Activated naive CD8-positive, alpha-beta T cell treated with anti-CD3 and anti-CD28 coated beads for 36 hours (primary cell): Measurements from ENCODE around the gene SESN3. TPM values are rescaled to one million over a fixed set of nuclear protein-coding genes. Genes with fewer than 3 reads are reported as not detected.
"Not testable (repeated sequence)": the region's sequence is repeated elsewhere in the genome, so short reads cannot be mapped to it uniquely, and the experiment has no call there.

Experiments used
- DNase-seq: peaks from one replicate; pipeline ENCODE4 v3.0.0; 2021
- H3K27ac Mint-ChIP-seq: one replicate; pipeline ENCODE4 v1.8.0; 2022; ENCODE audit warnings: mild to moderate bottlenecking, moderate library complexity, mixed read lengths
- H3K27me3 Mint-ChIP-seq: one replicate; pipeline ENCODE4 v1.8.0; 2022; ENCODE audit warnings: mild to moderate bottlenecking, mixed read lengths
- H3K36me3 Mint-ChIP-seq: one replicate; pipeline ENCODE4 v1.8.0; 2021; ENCODE audit warnings: mild to moderate bottlenecking, mixed read lengths
- H3K4me1 Mint-ChIP-seq: one replicate; pipeline ENCODE4 v1.8.0; 2021; ENCODE audit warnings: mixed read lengths
- H3K4me3 Mint-ChIP-seq: one replicate; pipeline ENCODE4 v1.8.0; 2022; ENCODE audit warnings: mild to moderate bottlenecking, moderate library complexity, mixed read lengths
- H3K9me3 Mint-ChIP-seq: one replicate; pipeline ENCODE4 v1.8.0; 2022; ENCODE audit warnings: mixed read lengths
- total RNA-seq, 2 experiments: library from RNA; stranded (reverse); gene quantifications; one replicate each; pipeline ENCODE4 v1.2.3, GENCODE V29; 2021

SESN3 gene
- total RNA-seq, 2 experiments from 2014 or later: 16.2 to 16.4 TPM

DNA sequence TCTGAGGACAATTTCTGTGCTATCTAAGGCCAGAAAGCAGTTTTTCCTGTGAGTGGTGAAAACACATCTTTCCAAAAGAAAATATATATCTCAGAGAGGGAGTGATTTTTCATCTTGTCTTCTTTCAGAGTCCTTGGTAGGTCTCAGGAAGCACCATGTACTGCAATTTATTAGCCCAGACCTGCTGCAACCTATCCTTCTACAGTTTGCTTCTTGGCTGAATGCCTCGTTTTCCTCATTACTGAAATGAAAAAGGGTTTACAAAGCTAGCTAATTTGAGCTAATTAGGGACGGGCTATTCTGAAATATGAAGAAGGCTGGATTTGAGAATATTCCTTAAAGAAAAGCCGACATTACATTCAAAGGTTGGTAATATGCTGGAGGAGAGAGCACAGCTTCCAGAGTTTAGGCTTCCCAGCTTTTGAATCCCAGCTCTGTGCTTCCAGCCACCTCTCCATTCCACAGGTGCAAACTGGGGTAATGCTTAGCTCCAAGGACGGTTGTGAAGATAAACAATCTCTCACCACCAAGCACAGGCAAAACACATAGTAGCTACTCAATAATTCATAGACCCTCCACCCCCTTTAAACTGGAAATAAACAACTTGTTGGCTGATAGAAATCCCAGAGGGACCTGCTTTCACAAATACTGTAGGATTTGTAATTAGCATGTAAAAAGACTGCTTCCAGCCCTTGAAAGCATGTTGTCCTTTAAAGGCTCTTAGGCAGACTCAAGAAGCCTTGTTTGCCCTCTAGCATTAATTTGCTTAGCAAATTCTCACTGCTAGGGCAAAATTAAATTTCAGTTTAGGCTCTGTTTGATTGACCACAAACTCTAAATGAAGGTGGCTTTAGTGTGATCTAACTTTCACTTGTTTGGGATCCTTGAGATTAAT is 24.5 kb upstream of the SESN3 start:
- no peaks in the 10 kb centered on the region for H3K27me3 Mint-ChIP-seq

GRCh38 chr11:95254716-95255115 is 23.7 kb upstream of the SESN3 start:
- Mint-ChIP-seq H3K9me3 (no peaks in the 10 kb centered on the region), H3K4me1 (peaks cover 30% of the 10 kb centered on the region), H3K27me3 (no peaks in the 10 kb centered on the region), H3K27ac (no peak overlapping the region), H3K4me3 (no peak overlapping the region), H3K36me3 (peaks cover 2% of the 10 kb centered on the region)
- no peak for DNase-seq

More for the DNA sequence above, 24.5 kb upstream of the SESN3 start:
- peaks cover 2% of the 10 kb centered on the region for H3K36me3 Mint-ChIP-seq
- no peaks in the 10 kb centered on the region for H3K9me3 Mint-ChIP-seq
- H3K27ac Mint-ChIP-seq: peak overlapping the region; percentile 35
- no peak overlapping the region for H3K4me3 Mint-ChIP-seq
- no peak for DNase-seq
- H3K4me1 Mint-ChIP-seq: peaks cover 30% of the 10 kb centered on the region

DNA sequence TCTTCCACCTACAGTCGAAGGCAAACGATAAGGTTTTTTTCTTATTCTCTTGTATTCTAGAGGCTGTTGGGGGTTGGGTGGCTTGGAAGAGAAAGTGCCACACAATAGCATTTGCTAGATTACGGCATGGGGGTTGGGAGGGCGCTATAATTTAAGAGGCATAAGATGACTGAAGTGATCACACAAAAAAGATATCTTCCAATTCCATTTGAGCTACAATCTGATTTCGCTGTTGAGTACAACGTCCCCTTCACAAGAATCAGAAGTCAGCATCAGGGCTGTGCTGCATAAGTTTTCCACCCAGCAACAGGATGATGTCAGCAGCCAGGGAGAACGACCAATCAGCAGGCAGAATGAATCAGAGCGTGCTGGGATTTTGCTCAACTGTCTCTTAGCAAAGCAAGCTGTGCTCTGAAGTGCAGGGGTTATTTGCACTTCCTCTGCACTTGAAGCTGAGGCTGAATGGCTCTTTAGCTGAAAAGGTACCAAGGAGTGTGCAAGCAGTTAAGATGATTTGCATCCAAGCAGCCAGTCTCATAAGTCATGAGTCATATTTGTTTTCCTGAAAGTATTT is 23.2 kb upstream of the SESN3 start:
- no peaks in the 10 kb centered on the region for H3K27me3 Mint-ChIP-seq
- DNase-seq: peak; percentile 77
- no peaks in the 10 kb centered on the region for H3K9me3 Mint-ChIP-seq
- H3K4me3 Mint-ChIP-seq: peak overlapping the region; percentile 79
- peaks cover 2% of the 10 kb centered on the region for H3K36me3 Mint-ChIP-seq
- peak overlapping the region; percentile 88 for H3K27ac Mint-ChIP-seq
- peaks cover 30% of the 10 kb centered on the region for H3K4me1 Mint-ChIP-seq

GRCh38 chr11:95253141-95253540 is 22.1 kb upstream of the SESN3 start:
- Mint-ChIP-seq H3K27ac (no peak overlapping the region), H3K9me3 (no peaks in the 10 kb centered on the region), H3K27me3 (no peaks in the 10 kb centered on the region), H3K4me3 (no peak overlapping the region), H3K4me1 (peaks cover 36% of the 10 kb centered on the region), H3K36me3 (peaks cover under 1% of the 10 kb centered on the region)
- no peak for DNase-seq

- Mint-ChIP-seq H3K36me3 (no peaks in the 10 kb centered on the region), H3K4me1 (peaks cover 40% of the 10 kb centered on the region), H3K27me3 (no peaks in the 10 kb centered on the region), H3K4me3 (no peak overlapping the region), H3K27ac (no peak overlapping the region), H3K9me3 (no peaks in the 10 kb centered on the region)
- DNase-seq: no peak
Observed at GRCh38 chr11:95252586-95252985, 21.6 kb upstream of the SESN3 start.

GRCh38 chr11:95251896-95252295 is 20.9 kb upstream of the SESN3 start:
- not testable (repeated sequence) for H3K27ac Mint-ChIP-seq, H3K27me3 Mint-ChIP-seq, H3K9me3 Mint-ChIP-seq, H3K4me3 Mint-ChIP-seq, H3K36me3 Mint-ChIP-seq, DNase-seq
- H3K4me1 Mint-ChIP-seq: peaks cover 38% of the 10 kb centered on the region

DNA sequence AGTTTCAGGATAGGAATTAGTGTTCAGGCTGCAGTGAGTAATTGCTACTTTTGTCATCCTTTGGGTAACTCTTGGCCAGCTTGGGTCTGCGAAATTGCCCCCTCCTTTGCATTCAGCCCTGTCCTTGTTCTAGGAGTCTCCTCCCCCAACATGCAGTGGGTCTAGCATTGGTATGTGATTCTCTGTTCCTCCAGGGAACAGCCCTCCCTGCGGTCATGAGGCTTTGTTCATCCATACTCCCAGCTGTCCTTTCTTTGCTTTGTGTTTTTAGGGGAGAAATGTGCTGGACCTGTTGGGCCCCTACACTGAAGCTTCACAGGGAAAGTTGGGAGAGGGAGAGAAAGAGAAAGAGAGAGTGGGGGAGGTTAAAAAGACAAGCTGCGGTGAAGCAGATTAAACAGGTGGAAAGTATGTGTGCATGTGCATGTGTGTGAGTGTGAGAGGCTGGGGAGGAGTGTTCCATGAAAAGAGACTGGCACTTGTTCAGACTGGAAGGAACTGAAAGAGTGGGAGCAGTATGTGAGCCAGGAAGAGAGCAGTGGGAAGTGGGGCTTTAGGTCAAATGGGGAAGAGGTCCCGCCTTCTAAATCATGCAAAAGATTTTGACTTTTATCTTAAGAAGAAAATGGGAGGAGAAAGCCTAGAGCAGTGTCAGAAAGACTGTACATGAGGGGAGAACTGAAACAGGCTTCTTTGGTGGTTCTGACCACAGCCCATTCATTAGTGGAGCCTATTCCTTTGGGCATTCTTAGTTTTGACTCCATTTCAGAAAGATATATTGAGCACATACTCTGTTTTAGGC is 17.9 kb upstream of the SESN3 start:
- H3K27ac Mint-ChIP-seq: no peak overlapping the region
- H3K27me3 Mint-ChIP-seq: peaks cover 3% of the 10 kb centered on the region
- H3K4me1 Mint-ChIP-seq: peaks cover 22% of the 10 kb centered on the region
- no peaks in the 10 kb centered on the region for H3K36me3 Mint-ChIP-seq
- no peaks in the 10 kb centered on the region for H3K9me3 Mint-ChIP-seq
- no peak overlapping the region for H3K4me3 Mint-ChIP-seq
- DNase-seq: no peak

DNA sequence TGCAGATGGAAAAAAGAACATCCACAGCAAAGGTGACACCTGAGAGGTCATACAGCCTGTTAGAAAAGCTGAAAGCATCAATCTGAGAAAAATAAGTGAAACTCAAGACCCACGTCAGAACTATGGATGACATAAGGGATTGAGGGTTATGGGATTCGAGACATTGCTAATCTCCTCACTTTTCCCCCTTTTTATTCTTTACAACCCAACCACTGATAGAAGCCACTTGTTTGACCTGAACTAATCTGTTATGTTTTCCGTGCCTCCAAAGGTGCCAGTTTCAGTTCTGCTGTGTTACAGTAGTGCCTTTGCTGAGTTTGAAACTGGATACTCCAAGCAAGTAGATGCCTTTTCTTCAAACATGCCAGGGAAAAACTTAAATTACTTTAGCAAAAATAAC is 16.9 kb upstream of the SESN3 start:
- Mint-ChIP-seq H3K9me3 (no peaks in the 10 kb centered on the region), H3K4me3 (no peak overlapping the region), H3K4me1 (peaks cover 17% of the 10 kb centered on the region), H3K27ac (no peak overlapping the region), H3K27me3 (peaks cover 3% of the 10 kb centered on the region), H3K36me3 (no peaks in the 10 kb centered on the region)
- no peak for DNase-seq

- Mint-ChIP-seq H3K27ac (no peak overlapping the region), H3K4me3 (no peak overlapping the region), H3K36me3 (no peaks in the 10 kb centered on the region), H3K9me3 (no peaks in the 10 kb centered on the region), H3K4me1 (peaks cover 17% of the 10 kb centered on the region), H3K27me3 (peaks cover 3% of the 10 kb centered on the region)
- DNase-seq: no peak
Observed at GRCh38 chr11:95247127-95247684, 16.2 kb upstream of the SESN3 start.

GRCh38 chr11:95245581-95245980 is 14.6 kb upstream of the SESN3 start:
- Mint-ChIP-seq H3K4me1 (peaks cover 17% of the 10 kb centered on the region), H3K9me3 (no peaks in the 10 kb centered on the region), H3K4me3 (no peak overlapping the region), H3K27me3 (peaks cover 3% of the 10 kb centered on the region), H3K36me3 (no peaks in the 10 kb centered on the region), H3K27ac (peak overlapping the region; percentile 21)
- no peak for DNase-seq

- Mint-ChIP-seq H3K36me3 (no peaks in the 10 kb centered on the region), H3K9me3 (no peaks in the 10 kb centered on the region), H3K27me3 (peaks cover 3% of the 10 kb centered on the region), H3K27ac (peak overlapping the region; percentile 21), H3K4me3 (no peak overlapping the region), H3K4me1 (peaks cover 17% of the 10 kb centered on the region)
- DNase-seq: no peak
Observed at GRCh38 chr11:95245038-95245437, 14.0 kb upstream of the SESN3 start.

GRCh38 chr11:95243673-95244072 is 12.7 kb upstream of the SESN3 start:
- no peak overlapping the region for H3K4me3 Mint-ChIP-seq
- H3K36me3 Mint-ChIP-seq: no peaks in the 10 kb centered on the region
- H3K27me3 Mint-ChIP-seq: peaks cover 3% of the 10 kb centered on the region
- H3K9me3 Mint-ChIP-seq: no peaks in the 10 kb centered on the region
- H3K27ac Mint-ChIP-seq: no peak overlapping the region
- no peak for DNase-seq
- H3K4me1 Mint-ChIP-seq: peaks cover 11% of the 10 kb centered on the region

DNA sequence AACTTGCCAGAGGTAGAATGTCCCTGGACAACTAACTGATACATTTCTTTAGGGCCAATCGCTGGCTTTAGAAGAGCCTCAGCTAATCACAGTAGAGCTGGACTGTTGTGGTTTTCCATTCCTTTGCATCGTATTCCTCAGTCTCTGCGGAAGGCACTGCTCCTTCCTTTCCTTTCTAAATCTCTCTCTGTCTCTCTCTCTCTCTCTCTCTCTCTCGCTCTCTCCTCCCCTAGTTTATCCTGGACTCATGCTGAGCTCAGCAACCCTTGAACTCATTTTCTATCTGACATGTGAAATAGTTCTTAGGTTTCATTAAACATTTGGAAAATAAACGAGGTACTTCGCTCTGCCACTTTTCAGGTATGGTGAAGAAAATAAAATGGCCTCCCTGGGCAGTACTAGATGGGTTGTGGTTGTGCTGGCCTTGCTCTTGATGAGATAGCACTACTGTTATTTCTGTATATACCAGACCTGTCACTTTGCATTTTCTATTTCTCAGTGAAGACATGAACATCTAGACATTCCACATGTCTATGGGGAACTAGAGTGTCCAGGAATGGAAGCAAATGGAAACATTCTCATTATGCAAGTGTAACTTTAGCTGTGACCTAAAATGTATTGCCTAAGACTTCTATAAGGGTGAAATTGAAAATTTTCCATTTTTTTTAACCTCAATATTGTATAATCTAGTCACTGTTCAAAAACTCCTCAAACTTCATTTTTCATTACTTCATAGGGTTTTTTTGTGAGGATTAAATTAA is 12.0 kb upstream of the SESN3 start:
- DNase-seq: no peak
- H3K27me3 Mint-ChIP-seq: peaks cover 3% of the 10 kb centered on the region
- no peak overlapping the region for H3K27ac Mint-ChIP-seq
- no peak overlapping the region for H3K4me3 Mint-ChIP-seq
- peaks cover 10% of the 10 kb centered on the region for H3K4me1 Mint-ChIP-seq
- H3K9me3 Mint-ChIP-seq: no peaks in the 10 kb centered on the region
- no peaks in the 10 kb centered on the region for H3K36me3 Mint-ChIP-seq

DNA sequence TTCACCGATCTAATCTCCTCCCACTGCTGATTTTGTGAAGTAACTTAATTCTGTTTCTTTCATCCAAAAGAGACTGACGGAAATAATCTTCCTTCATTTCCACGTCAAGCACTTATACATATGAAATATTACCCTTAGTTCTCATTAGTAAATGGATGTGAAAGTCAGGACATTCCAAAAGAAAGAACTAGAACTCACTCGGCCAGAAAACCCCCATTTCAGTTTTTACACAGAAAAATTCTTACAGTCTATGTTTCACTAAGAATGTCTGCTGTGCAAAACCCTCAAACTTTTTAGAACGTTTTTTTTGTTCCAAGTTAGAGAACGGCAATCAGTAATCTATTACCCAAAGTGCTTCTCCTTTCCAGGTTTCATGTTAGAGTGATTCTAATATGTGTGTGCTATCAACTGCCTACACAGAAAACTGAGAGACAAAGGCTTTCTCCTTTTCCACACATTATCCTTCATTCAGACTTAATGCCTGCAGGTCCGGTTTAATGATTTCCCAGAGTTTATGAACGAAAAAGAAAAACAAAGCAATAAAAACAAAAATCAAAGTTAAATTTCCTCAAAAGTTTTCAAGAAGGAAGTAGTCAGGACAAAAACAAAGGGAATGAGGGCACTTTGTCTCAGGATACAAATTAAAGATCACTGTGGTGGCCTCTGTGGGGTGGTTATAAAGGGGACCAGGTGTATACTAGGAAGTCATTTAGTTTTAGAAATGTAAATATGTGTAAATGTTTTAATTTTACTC is 11.3 kb upstream of the SESN3 start:
- Mint-ChIP-seq H3K27ac (no peak overlapping the region), H3K4me3 (no peak overlapping the region), H3K9me3 (no peaks in the 10 kb centered on the region), H3K27me3 (peaks cover 3% of the 10 kb centered on the region), H3K36me3 (no peaks in the 10 kb centered on the region), H3K4me1 (peaks cover 5% of the 10 kb centered on the region)
- no peak for DNase-seq
